ENCODE results near the gene GMNN.
A peak's percentile ranks its signal among the peaks of the same experiment; 100 is the strongest.
"Not testable (repeated sequence)": the region's sequence is repeated elsewhere in the genome, so short reads cannot be mapped to it uniquely, and the experiment has no call there.

The GMNN gene
- total RNA-seq, result 3.4 to 23.7 (median 14.6) reads per million in 9 experiments

- H3K9me3 Mint-ChIP-seq, result no peaks in the 10 kb centered on the region
- DNase-seq (peak; percentile 97 to 99 (median 97)), ATAC-seq (replicated peaks) (peak; percentile 88)
- peak within 1 kb of the TSS; percentile 91 to 94 for H3K27ac Mint-ChIP-seq
- no peaks in the 10 kb centered on the region for H3K27me3 Mint-ChIP-seq
- H3K36me3 Mint-ChIP-seq (ENCODE audit: insufficient read depth), result peaks cover 14% of the 10 kb centered on the region
- peak within 1 kb of the TSS; percentile 98 to 99 for H3K4me3 Mint-ChIP-seq
- peaks cover 13 to 21% of the 10 kb centered on the region in 2 donors for H3K4me1 Mint-ChIP-seq (ENCODE audit: low read depth in 2 of 2)
These were observed at the start of gene GMNN for GRCh38 chr6:24774696-24775519. GMNN (plus strand) TSS chr6:24774937; CDS start chr6:24777247, 2,310 bp downstream.

GRCh38 chr6:24730653-24731052 lies 44.1 kb upstream of the GMNN start:
- H3K4me3 Mint-ChIP-seq; H3K36me3 Mint-ChIP-seq (ENCODE audit: insufficient read depth); H3K9me3 Mint-ChIP-seq; H3K27ac Mint-ChIP-seq; H3K4me1 Mint-ChIP-seq (ENCODE audit: low read depth in 2 of 2); ATAC-seq (replicated peaks); DNase-seq: not testable (repeated sequence)
- peaks cover 6 to 20% of the 10 kb centered on the region in 2 donors for H3K27me3 Mint-ChIP-seq

GRCh38 chr6:24731456-24732134 lies 43.1 kb upstream of the GMNN start:
- ATAC-seq (replicated peaks); H3K4me1 Mint-ChIP-seq (ENCODE audit: low read depth in 2 of 2); H3K27ac Mint-ChIP-seq; H3K36me3 Mint-ChIP-seq (ENCODE audit: insufficient read depth); DNase-seq; H3K9me3 Mint-ChIP-seq; H3K4me3 Mint-ChIP-seq: not testable (repeated sequence)
- H3K27me3 Mint-ChIP-seq, result peaks cover 6 to 27% of the 10 kb centered on the region in 2 donors

- ATAC-seq (replicated peaks), result no peak
- Mint-ChIP-seq H3K27me3 (peaks cover 6 to 20% of the 10 kb centered on the region in 2 donors), H3K4me1 (ENCODE audit: low read depth in 2 of 2) (no peaks in the 10 kb centered on the region), H3K27ac (no peak overlapping the region), H3K36me3 (ENCODE audit: insufficient read depth) (peaks cover 4% of the 10 kb centered on the region), H3K4me3 (no peak overlapping the region), H3K9me3 (peaks cover 5 to 7% of the 10 kb centered on the region in 2 donors)
- DNase-seq, result no peak
These were observed 40.6 kb upstream of the GMNN start for GRCh38 chr6:24734166-24734565.

- not testable (repeated sequence) for H3K4me3 Mint-ChIP-seq; DNase-seq; H3K4me1 Mint-ChIP-seq (ENCODE audit: low read depth in 2 of 2); ATAC-seq (replicated peaks); H3K27ac Mint-ChIP-seq; H3K36me3 Mint-ChIP-seq (ENCODE audit: insufficient read depth); H3K9me3 Mint-ChIP-seq
- peaks cover 2 to 20% of the 10 kb centered on the region in 2 donors for H3K27me3 Mint-ChIP-seq
These were observed 40.0 kb upstream of the GMNN start for GRCh38 chr6:24734710-24735109.

GRCh38 chr6:24738741-24739140 lies 36.0 kb upstream of the GMNN start:
- peaks cover 0 to 2% of the 10 kb centered on the region in 2 donors for H3K4me1 Mint-ChIP-seq (ENCODE audit: low read depth in 2 of 2)
- no peak overlapping the region for H3K4me3 Mint-ChIP-seq
- H3K27me3 Mint-ChIP-seq, result peaks cover 0 to 8% of the 10 kb centered on the region in 2 donors

GRCh38 chr6:24740861-24741260 lies 33.9 kb upstream of the GMNN start:
- Mint-ChIP-seq H3K9me3 (no peaks in the 10 kb centered on the region), H3K27me3 (peaks cover 0 to 5% of the 10 kb centered on the region in 2 donors), H3K27ac (no peak overlapping the region), H3K4me1 (ENCODE audit: low read depth in 2 of 2) (peaks cover 0 to 2% of the 10 kb centered on the region in 2 donors), H3K4me3 (no peak overlapping the region), H3K36me3 (ENCODE audit: insufficient read depth) (no peaks in the 10 kb centered on the region)
- DNase-seq, result no peak
- no peak for ATAC-seq (replicated peaks)

More at GRCh38 chr6:24738741-24739140, 36.0 kb upstream of the GMNN start:
- no peak for DNase-seq
- Mint-ChIP-seq H3K36me3 (ENCODE audit: insufficient read depth) (no peaks in the 10 kb centered on the region), H3K9me3 (no peaks in the 10 kb centered on the region), H3K27ac (no peak overlapping the region)
- ATAC-seq (replicated peaks), result no peak

GRCh38 chr6:24742216-24742738 lies 32.5 kb upstream of the GMNN start:
- no peaks in the 10 kb centered on the region for H3K9me3 Mint-ChIP-seq
- H3K4me1 Mint-ChIP-seq (ENCODE audit: low read depth in 2 of 2), result peaks cover 0 to 2% of the 10 kb centered on the region in 2 donors
- H3K36me3 Mint-ChIP-seq (ENCODE audit: insufficient read depth), result no peaks in the 10 kb centered on the region
- H3K27me3 Mint-ChIP-seq, result no peaks in the 10 kb centered on the region
- no peak for DNase-seq
- ATAC-seq (replicated peaks), result no peak
- H3K4me3 Mint-ChIP-seq, result no peak overlapping the region
- peak overlapping the region in 1 of 2 donors; percentile 5 for H3K27ac Mint-ChIP-seq

GRCh38 chr6:24743265-24743943 lies 31.3 kb upstream of the GMNN start:
- H3K4me3 Mint-ChIP-seq, result no peak overlapping the region
- no peaks in the 10 kb centered on the region for H3K9me3 Mint-ChIP-seq
- no peaks in the 10 kb centered on the region for H3K36me3 Mint-ChIP-seq (ENCODE audit: insufficient read depth)
- DNase-seq (no peak), ATAC-seq (replicated peaks) (no peak)
- H3K27me3 Mint-ChIP-seq, result no peaks in the 10 kb centered on the region
- H3K27ac Mint-ChIP-seq, result no peak overlapping the region
- H3K4me1 Mint-ChIP-seq (ENCODE audit: low read depth in 2 of 2), result peaks cover 0 to 2% of the 10 kb centered on the region in 2 donors

GRCh38 chr6:24743944-24744335 lies 30.8 kb upstream of the GMNN start:
- Mint-ChIP-seq H3K27me3 (no peaks in the 10 kb centered on the region), H3K36me3 (ENCODE audit: insufficient read depth) (no peaks in the 10 kb centered on the region), H3K4me1 (ENCODE audit: low read depth in 2 of 2) (peaks cover 0 to 2% of the 10 kb centered on the region in 2 donors), H3K9me3 (no peaks in the 10 kb centered on the region), H3K27ac (no peak overlapping the region), H3K4me3 (no peak overlapping the region)
- DNase-seq (no peak), ATAC-seq (replicated peaks) (no peak)

- no peaks in the 10 kb centered on the region for H3K9me3 Mint-ChIP-seq
- H3K27ac Mint-ChIP-seq, result no peak overlapping the region
- H3K36me3 Mint-ChIP-seq (ENCODE audit: insufficient read depth), result no peaks in the 10 kb centered on the region
- no peak overlapping the region for H3K4me3 Mint-ChIP-seq
- ATAC-seq (replicated peaks), result no peak
- H3K4me1 Mint-ChIP-seq (ENCODE audit: low read depth in 2 of 2), result peaks cover 0 to 2% of the 10 kb centered on the region in 2 donors
- H3K27me3 Mint-ChIP-seq, result no peaks in the 10 kb centered on the region
- no peak for DNase-seq
These were observed 29.8 kb upstream of the GMNN start for GRCh38 chr6:24744911-24745310.

- no peak for DNase-seq
- Mint-ChIP-seq H3K36me3 (ENCODE audit: insufficient read depth) (no peaks in the 10 kb centered on the region), H3K4me1 (ENCODE audit: low read depth in 2 of 2) (no peaks in the 10 kb centered on the region), H3K27ac (no peak overlapping the region), H3K9me3 (no peaks in the 10 kb centered on the region), H3K27me3 (peaks cover 6 to 22% of the 10 kb centered on the region in 2 donors), H3K4me3 (no peak overlapping the region)
- no peak for ATAC-seq (replicated peaks)
These were observed 25.4 kb upstream of the GMNN start for GRCh38 chr6:24749297-24749696.

GRCh38 chr6:24750878-24751277 lies 23.9 kb upstream of the GMNN start:
- not testable (repeated sequence) for ATAC-seq (replicated peaks); H3K4me3 Mint-ChIP-seq; DNase-seq; H3K36me3 Mint-ChIP-seq (ENCODE audit: insufficient read depth); H3K4me1 Mint-ChIP-seq (ENCODE audit: low read depth in 2 of 2); H3K27ac Mint-ChIP-seq; H3K9me3 Mint-ChIP-seq
- H3K27me3 Mint-ChIP-seq, result peaks cover 6 to 23% of the 10 kb centered on the region in 2 donors
